Panc1 (cell line): ENCODE measurements around the gene SSX2IP. TPM values are rescaled to one million over a fixed set of nuclear protein-coding genes. Genes with fewer than 3 reads are reported as not detected.

Experiments
- ATAC-seq: fragments of 200-7000 bp; cut with Tn5 transposase; 2 replicates; pipeline ENCODE4 v1.9.1; 2020; ENCODE audit warnings: mild to moderate bottlenecking, moderate library complexity
- Bru-seq: library from RNA; stranded (reverse); fragments of 400-500 nt; gene quantifications from one replicate; lab custom pipeline; 2021; lab: Mats Ljungman, UMichigan
- BruChase-seq, 2 experiments: library from RNA; stranded (reverse); fragments of 400-500 nt; gene quantifications; one replicate each; lab custom pipeline; 2021; lab: Mats Ljungman, UMichigan
- BruUV-seq: library from RNA; stranded (reverse); fragments of 400-500 nt; replicated peaks from 2 replicates; lab custom pipeline; 2021; lab: Mats Ljungman, UMichigan
- CTCF ChIA-PET: fragments of 300-600 bp; sonication (Branson Sonifier 250); formaldehyde crosslinking; loops from one replicate; lab custom pipeline; 2022; ENCODE audit warnings: antibody characterized with exemption; lab: Charles Lee
- POLR2A ChIA-PET: fragments of 300-600 bp; sonication (Branson Sonifier 250); formaldehyde crosslinking; loops from one replicate; lab custom pipeline; 2022; ENCODE audit warnings: antibody characterized with exemption; lab: Charles Lee
- DNase-seq: peaks from one replicate; pipeline ENCODE4 v3.0.0-alpha.2; 2010; ENCODE audit warnings: low read depth, low spot score
- H3K27ac ChIP-seq: 2 replicates; pipeline ENCODE4 v1.5.1; 2011; ENCODE audit warnings: mild to moderate bottlenecking, low read length, inconsistent platforms
- H3K27me3 ChIP-seq: fragments of 200-500 bp; sonication (Bioruptor generic); 2 replicates; pipeline ENCODE4 v1.6.0; 2014; ENCODE audit warnings: low read length, inconsistent platforms; ENCODE audit not compliant: control insufficient read depth, insufficient read depth
- H3K36me3 ChIP-seq: fragments of 200-500 bp; sonication (Bioruptor generic); 2 replicates; pipeline ENCODE4 v1.5.1; 2014; ENCODE audit warnings: inconsistent platforms, mild to moderate bottlenecking, low read length, moderate library complexity; ENCODE audit not compliant: control insufficient read depth, insufficient read depth
- H3K4me1 ChIP-seq: 2 replicates; pipeline ENCODE4 v1.5.1; 2011; ENCODE audit warnings: inconsistent platforms, mild to moderate bottlenecking, low read length, moderate library complexity; ENCODE audit not compliant: control insufficient read depth, insufficient read depth
- H3K4me3 ChIP-seq, 2 experiments: 2 replicates each; pipeline ENCODE4 v1.5.1; 2011 to 2012; ENCODE audit warnings: low read depth in 2 of 2, low read length in 2 of 2, mild to moderate bottlenecking in 2 of 2, inconsistent platforms in 1 of 2, moderate library complexity in 1 of 2
- H3K9me3 ChIP-seq: fragments of 200-500 bp; sonication (Bioruptor generic); 2 replicates; pipeline ENCODE4 v1.5.1; 2014; ENCODE audit warnings: low read depth, mild to moderate bottlenecking, inconsistent platforms, low read length, moderate library complexity; ENCODE audit not compliant: control insufficient read depth, insufficient read depth
- CTCF ChIP-seq: fragments of 450-650 bp; IDR thresholded peaks from 2 replicates; pipeline ENCODE4 v1.5.1; 2017; ENCODE audit warnings: mild to moderate bottlenecking
- POLR2AphosphoS5 ChIP-seq: IDR thresholded peaks from 2 replicates; pipeline ENCODE4 v1.6.1; 2012; ENCODE audit warnings: mild to moderate bottlenecking, low read depth, low read length, moderate library complexity
- REST ChIP-seq, 2 experiments: IDR thresholded peaks; 2 replicates each; pipeline ENCODE4 v1.6.1; 2011 to 2012; ENCODE audit warnings: low read depth in 2 of 2, control low read depth in 1 of 2, low read length in 1 of 2, mild to moderate bottlenecking in 1 of 2, moderate library complexity in 1 of 2; ENCODE audit not compliant: insufficient read depth in 1 of 2
- SIN3A ChIP-seq: IDR thresholded peaks from 2 replicates; pipeline ENCODE4 v1.6.1; 2012; ENCODE audit warnings: low read depth, mild to moderate bottlenecking, low read length, moderate library complexity, borderline replicate concordance; ENCODE audit not compliant: insufficient read depth
- TCF7L2 ChIP-seq: IDR thresholded peaks from 2 replicates; pipeline ENCODE4 v1.6.1; 2011; ENCODE audit warnings: mild to moderate bottlenecking, low read depth, low read length, inconsistent platforms
- in situ Hi-C: cut with HindIII; loops from 2 replicates; pipeline ENCODE4 v1.10.0; 2016; ENCODE audit warnings: low sequenced_read_pairs, low pct_unique_long_range_greater_than_20kb
- intact Hi-C: fragments of 100-400 bp; cut with micrococcal nuclease; formaldehyde crosslinking; loops from one replicate; pipeline ENCODE4 v1.10.0; 2022; ENCODE audit not compliant: unreplicated experiment
- long read RNA-seq: library from polyadenylated mRNA; unstranded; transcript quantifications from one replicate; pipeline ENCODE4 v2.0.0, GENCODE V29; 2021; ENCODE audit not compliant: unreplicated experiment
- polyA plus RNA-seq: library from polyadenylated mRNA; unstranded; fragments of >200 nt; gene quantifications from one replicate; pipeline ENCODE4 v1.2.1, GENCODE V29; 2012; ENCODE audit warnings: missing spikeins; ENCODE audit not compliant: insufficient read length
- total RNA-seq: library from RNA; stranded (reverse); gene quantifications from one replicate; pipeline ENCODE4 v1.2.1, GENCODE V29; 2021; ENCODE audit not compliant: unreplicated experiment

The SSX2IP gene
- 81.8 TPM for total RNA-seq
- polyA plus RNA-seq = 24.5 TPM
- percentile 92 among the genes with signal in this experiment for Bru-seq, nascent RNA
- percentile 94 among the genes with signal in this experiment for BruChase-seq, experiment 1, labeled RNA remaining after a 2-hour chase
- BruChase-seq, experiment 2, labeled RNA remaining after a 6-hour chase = percentile 96 among the genes with signal in this experiment
- long read RNA-seq, full-length matches to known transcripts = 114 of 298 reads
- long read RNA-seq, partial matches to known transcripts = 18 of 298 reads
- long read RNA-seq, other reads (novel, unspliced or antisense) = 166 of 298 reads

DNA sequence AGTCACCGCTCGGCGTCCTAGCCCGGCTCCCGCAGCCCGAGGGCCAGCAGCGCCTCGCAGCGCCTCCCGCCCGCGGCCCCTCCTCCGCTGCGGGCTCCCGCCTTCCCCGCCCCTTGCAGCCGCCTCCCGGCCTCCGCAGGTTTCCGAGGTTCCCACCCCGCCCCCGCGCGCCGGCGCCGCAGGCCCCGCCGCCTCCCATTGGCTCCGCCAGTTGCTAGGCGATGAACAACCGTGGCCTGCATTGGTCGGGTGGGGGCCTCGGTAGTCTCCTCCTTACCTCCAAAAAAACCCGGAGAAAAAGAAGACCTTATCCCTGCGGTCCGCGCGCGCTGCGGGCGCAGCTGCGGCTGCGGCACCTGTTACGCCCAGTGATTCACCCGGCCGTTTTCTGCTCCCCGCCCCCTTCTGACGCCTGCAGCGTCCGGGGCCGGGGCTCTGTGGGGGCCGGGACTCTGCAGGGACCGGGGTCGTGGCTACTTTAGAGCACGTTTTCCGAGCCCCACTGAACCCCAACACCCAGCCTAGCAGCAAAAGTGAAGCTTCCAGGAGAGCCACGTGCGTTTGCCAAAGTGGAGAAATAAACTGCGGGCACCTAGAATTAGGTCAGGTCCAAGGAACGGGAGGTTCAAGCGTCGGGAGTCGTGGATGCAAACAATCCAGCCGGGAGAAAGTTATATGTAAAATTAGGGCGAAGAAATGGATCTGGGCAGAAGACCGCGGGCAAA, at the start of gene SSX2IP:
SSX2IP (minus strand) TSS at position 65 of the 725 bp plus-strand sequence. CDS start 19,242 bp downstream, outside the sequence.
- Histone ChIP-seq H3K4me3 (peak within 1 kb of the TSS; percentile 65 to 83), H3K36me3 (no peaks in the 10 kb centered on the region), H3K27me3 (no peaks in the 10 kb centered on the region), H3K4me1 (peaks cover 37% of the 10 kb centered on the region), H3K9me3 (no peaks in the 10 kb centered on the region), H3K27ac (peak within 1 kb of the TSS; percentile 91)
- peak; percentile 70 for TF ChIP-seq POLR2AphosphoS5
- TF ChIP-seq REST (IDR thresholded peaks at IDR 0.05; ENCODE audit: insufficient read depth in 1 of 2, low read depth in 2 of 2, low read length in 1 of 2) = no peak
- in situ Hi-C loops = no loop called here
- peak; percentile 96 for DNase-seq
- intact Hi-C loops = no loop called here
- ChIA-PET CTCF (interaction anchor here (0.6 kb wide), 1 partner anchor 34 kb away, joined by 4 read pairs; no protein-coding TSS in a partner anchor), POLR2A (interaction anchor here (0.6 kb wide), 1 partner anchor 44 kb away, joined by 3 read pairs; no protein-coding TSS in a partner anchor)
- no TSS peak for BruUV-seq
- peak; percentile 98 for ATAC-seq

GRCh38 chr1:84738237-84738636, 48.0 kb upstream of the SSX2IP start:
- ATAC-seq = no peak
- Histone ChIP-seq H3K4me3 (no peak overlapping the region), H3K27me3 (peaks cover 15% of the 10 kb centered on the region), H3K36me3 (no peaks in the 10 kb centered on the region), H3K27ac (no peak overlapping the region), H3K4me1 (no peaks in the 10 kb centered on the region), H3K9me3 (no peaks in the 10 kb centered on the region)
- intact Hi-C loops (no loop called here), in situ Hi-C loops (no loop called here)
- DNase-seq = no peak
- BruUV-seq = no TSS peak
- POLR2A ChIA-PET = no interaction called here
- TF ChIP-seq REST (IDR thresholded peaks at IDR 0.05; ENCODE audit: insufficient read depth in 1 of 2, low read depth in 2 of 2, low read length in 1 of 2) = no peak
- no peak for TF ChIP-seq TCF7L2
- TF ChIP-seq SIN3A = no peak
- TF ChIP-seq CTCF = no peak
- TF ChIP-seq POLR2AphosphoS5 = no peak
- CTCF ChIA-PET = interaction anchor here (0.6 to 0.7 kb wide), 2 partner anchors 34 to 311 kb away, joined by 3 read pairs; no protein-coding TSS in a partner anchor
